Activated CD8-positive, alpha-beta memory T cell treated with anti-CD3 and anti-CD28 coated beads, Interleukin-2, amount 50 U/mL, for 4 hours (primary cell): ENCODE data around the gene PPP1R12A.

Source experiments
- DNase-seq: peaks from one replicate; pipeline ENCODE4 v3.0.0-alpha.2; 2020

PPP1R12A gene

GRCh38 chr12:79763766-79764452 is 171.0 kb downstream of the PPP1R12A start:
- no peak for DNase-seq

- no peak for DNase-seq
Observed at GRCh38 chr12:79761341-79761740, 173.6 kb downstream of the PPP1R12A start.

GRCh38 chr12:79747274-79747673 is 187.6 kb downstream of the PPP1R12A start:
- no peak for DNase-seq

- DNase-seq, result no peak
Observed at GRCh38 chr12:79737875-79738718, 196.8 kb downstream of the PPP1R12A start.

- DNase-seq, result no peak
Observed at GRCh38 chr12:79732638-79733037, 202.3 kb downstream of the PPP1R12A start.

DNA sequence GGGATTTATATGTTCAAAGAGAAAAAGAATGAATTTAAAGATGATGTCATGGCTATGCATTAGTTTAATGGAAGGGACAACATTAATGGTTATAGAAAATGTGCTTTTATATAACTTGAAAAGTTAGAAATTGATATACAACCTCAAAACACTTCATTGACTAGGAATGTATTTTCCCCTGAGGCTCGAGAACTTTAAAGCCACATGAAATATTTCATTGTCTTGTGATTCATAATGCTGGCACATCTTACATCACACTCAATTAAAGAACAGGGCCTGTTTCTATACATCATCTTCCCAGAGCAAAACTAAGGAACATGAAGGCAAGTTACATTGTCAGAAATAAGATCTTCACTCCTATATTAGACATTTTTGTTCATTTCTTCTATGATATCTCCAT is 208.9 kb downstream of the PPP1R12A start:
- DNase-seq, result no peak
